Activated naive CD8-positive, alpha-beta T cell treated with anti-CD3 and anti-CD28 coated beads, Interleukin-2, amount 50 U/mL, for 16 hours (primary cell): Measurements from ENCODE around the gene CLK4.
A peak's percentile ranks its signal among the peaks of the same experiment; 100 is the strongest.

Experiments
- DNase-seq: peaks from one replicate; pipeline ENCODE4 v3.0.0-alpha.2; 2020; ENCODE audit warnings: low read depth, low spot score

The CLK4 gene

DNA sequence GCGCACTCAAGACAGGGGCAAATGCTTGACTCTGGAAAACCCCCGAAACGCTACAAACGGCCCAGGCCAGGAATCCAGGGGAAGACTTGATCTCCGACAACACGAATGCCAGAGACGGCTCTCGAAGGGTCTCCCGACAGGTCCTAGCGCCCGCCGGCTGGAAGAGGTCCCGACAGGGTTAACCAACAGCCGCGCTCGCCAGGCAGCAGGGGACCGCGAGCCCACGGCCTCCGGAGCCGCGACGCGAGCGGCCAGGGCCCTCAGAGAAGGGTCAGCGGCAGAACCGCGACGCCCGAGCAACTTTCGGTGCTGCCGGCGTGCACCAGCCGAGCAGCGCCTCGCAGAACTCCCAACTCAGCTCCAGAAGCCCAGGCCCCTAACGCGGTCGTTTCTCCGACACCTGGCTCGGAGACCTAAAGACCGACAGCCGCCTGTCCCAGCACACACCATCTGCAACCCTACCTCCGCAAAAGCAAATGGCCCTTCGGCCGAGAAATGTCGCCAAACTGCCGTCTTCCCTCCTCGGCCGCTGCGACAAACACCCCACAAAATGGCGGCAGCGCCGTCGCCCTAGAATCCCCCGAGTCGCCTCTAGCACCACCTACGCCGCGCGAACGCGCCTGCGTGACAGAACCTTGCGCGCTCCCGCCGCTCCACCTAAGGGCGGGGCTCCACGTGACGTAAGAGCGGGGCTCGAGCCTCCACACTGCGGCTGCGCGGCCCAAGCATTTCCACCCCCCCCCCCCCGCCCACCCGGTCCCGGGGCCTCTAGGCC lies at the start of gene CLK4:
CLK4 (minus strand) TSS at position 567 of the 775 bp plus-strand sequence. CDS start 3,634 bp downstream, outside the sequence.
- DNase-seq: peak; percentile 95

- DNase-seq: no peak
Observed at GRCh38 chr5:178675922-178676321, 49.1 kb upstream of the CLK4 start.

DNA sequence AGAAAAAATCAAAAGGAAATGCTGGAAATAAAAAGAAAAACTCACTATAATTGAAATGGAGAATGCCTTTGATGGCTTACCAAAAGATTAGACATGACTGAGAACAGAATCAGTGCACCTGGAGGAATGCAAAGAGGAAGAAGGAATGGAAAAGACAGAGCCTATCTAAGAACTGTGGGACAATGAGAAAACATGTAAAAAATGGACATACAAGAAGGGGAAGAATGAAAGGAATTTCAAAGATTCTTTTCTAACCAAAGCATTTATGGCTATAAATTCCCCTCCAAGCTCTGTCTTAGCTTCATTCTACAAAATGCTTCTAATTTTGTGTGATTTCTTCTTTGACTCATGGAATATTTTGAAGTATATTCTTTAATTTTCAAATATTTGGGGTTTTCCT lies 47.5 kb upstream of the CLK4 start:
- no peak for DNase-seq

- no peak for DNase-seq
Observed at GRCh38 chr5:178673801-178674295, 47.0 kb upstream of the CLK4 start.

DNA sequence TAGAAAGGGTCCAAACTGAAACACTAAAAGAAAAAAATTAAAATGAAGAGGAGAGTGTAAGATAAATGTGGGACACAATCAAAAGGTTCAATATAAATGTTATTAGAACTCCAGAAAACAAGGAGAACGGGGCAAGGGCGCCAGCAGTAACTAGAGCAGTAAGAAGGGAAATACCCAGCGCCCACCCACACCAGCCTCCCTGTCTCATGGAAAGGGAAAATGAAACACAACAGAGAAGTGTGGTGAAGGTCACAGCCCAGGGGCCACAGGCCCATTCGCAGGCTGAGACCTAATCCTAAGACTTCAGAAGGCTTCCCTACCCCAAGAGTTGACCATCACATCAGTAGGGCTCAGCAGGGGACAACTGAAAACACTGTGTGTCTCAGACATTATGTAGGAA lies 45.8 kb upstream of the CLK4 start:
- DNase-seq: no peak

DNA sequence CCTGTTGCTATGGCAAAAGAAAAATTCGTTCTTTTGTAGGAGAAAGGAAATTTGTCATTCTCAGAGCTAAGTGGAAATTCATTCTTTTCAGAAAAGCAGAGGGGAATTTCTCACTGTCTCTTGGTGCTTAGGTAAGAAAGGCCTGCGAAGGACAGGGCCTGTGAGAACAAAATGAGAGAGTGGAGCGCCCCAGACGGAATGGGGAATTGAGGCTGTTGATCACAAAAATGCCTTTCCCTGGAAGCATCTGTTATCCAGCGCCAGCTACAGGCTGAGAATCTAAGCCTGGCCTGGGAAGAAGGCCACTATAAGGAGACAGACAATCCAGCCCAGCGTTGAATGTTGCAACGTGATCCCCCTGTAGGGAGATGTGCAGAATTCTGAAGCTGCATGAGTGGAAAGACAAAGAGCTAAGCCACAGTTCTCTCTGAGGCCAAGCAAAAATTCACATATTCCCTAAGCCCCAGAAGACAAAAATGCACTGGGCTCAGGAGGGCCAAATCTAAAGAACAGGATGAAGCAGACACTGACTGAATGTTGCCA lies 44.8 kb upstream of the CLK4 start:
- DNase-seq: no peak

DNA sequence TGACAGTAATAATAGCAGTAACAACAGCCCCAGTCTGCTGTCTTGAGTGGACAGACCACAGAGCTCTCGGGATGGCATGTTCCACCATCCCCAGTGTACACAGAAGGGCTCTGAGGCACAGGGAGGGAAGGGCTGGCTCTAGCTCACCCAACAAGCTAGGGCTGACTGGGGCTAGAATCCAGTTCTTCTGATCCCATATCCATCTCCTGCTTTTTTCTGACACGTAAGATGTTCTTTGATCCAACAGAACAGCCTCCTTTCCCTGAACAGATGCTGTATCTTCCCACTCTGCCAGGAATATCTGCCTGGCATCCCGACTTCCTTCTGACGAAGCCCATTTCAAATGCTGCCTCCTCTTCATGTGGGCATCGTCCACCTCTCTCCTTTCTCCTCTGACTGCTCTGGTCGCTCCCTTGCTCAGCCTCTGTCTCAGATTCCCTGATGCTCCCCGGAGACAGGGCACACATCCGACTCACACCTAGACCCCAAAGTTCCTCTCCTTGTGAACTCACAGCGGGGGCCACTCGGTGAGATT lies 43.6 kb upstream of the CLK4 start:
- DNase-seq: no peak

DNA sequence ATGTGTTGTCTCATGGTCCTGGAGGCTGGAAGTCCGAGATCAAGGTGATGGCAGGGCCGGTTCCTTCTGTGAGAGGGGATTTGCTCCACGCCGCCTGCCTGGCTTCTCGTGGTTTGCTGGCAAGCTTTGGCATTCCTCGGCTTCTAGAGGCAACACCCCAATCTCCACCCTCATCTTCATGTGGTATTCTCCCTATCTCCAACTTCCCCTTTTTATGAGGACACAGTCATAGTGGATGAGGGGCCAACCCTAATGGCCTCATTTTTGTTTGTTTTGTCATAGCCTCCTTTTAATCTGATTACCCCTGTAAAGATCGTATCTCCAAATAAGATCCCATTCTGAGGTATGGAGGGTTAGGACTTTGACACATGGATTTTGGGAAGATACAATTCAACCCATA lies 41.7 kb upstream of the CLK4 start:
- DNase-seq: no peak

GRCh38 chr5:178667688-178668087 lies 40.8 kb upstream of the CLK4 start:
- DNase-seq: no peak

GRCh38 chr5:178667101-178667500 lies 40.3 kb upstream of the CLK4 start:
- DNase-seq: no peak

GRCh38 chr5:178664141-178664540 lies 37.3 kb upstream of the CLK4 start:
- DNase-seq: no peak

GRCh38 chr5:178662541-178662860 lies 35.7 kb upstream of the CLK4 start:
- no peak for DNase-seq

DNA sequence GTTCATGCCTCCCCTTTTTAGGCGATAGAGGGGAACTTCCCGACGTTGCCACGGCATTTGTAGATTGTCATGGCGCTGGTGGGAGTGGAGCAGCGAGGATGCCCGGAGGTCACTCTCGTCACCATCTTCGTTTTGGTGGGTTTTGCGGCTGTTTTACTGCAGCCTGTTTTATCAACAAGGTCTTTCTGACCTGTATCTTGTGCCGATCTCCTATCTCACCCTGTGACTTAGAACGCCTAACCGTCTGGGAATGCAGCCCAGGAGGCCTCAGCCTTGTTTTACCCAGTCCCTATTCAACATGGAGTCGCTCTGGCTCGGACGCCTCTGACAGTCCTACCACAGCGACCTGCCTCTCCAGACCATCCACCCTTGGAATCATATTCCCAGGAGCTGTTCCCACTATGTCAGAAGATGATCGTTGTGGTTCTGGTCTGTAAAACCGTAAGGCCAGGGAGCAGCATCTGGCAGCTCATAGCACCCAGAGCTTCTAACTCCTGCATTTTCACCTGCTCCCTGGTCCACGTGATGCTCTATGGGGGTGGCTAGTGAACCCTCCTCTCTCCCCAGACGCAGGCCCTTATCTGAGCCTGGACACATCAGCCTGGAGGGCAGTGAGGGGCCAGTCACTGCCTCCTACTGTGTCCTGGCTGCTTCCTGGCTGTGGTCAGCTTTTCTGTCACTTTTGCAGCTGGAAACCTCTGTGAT lies 35.1 kb upstream of the CLK4 start:
- no peak for DNase-seq

DNA sequence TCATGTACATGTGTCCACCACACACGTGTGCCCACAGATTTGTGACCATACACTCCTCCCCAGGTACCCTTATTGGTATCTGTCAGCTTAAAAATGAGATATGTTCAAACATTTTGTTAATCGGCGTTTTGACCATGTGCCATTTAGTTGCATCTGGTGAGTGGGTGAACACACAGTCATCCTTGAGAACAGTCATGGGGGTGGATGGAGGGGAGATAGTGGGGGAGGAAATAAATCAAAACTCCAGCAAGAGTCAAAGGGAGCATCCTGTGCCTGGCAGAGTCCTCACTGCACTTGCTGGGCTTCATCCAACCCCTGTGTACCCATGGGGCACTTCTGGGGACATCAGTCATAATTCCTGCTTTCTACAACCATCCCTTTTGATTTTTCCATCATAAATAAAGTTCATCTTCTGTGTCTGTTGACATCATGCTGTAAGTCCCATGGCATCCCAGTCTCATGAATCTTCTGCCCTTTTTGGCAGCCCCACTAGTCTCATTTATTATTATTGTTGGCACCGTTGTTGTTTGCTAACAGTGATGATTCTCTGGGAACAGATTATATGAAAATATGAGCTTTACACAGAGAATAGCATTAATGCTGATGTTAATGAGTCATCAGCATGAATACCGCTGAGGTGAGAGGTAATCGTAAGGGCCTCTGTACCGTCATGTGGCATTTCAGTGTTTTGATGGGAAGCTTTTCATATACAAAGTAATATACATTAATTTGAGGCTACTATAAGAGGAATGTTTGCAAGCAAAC lies 24.4 kb upstream of the CLK4 start:
- no peak for DNase-seq

GRCh38 chr5:178650214-178650613 lies 23.4 kb upstream of the CLK4 start:
- no peak for DNase-seq

DNA sequence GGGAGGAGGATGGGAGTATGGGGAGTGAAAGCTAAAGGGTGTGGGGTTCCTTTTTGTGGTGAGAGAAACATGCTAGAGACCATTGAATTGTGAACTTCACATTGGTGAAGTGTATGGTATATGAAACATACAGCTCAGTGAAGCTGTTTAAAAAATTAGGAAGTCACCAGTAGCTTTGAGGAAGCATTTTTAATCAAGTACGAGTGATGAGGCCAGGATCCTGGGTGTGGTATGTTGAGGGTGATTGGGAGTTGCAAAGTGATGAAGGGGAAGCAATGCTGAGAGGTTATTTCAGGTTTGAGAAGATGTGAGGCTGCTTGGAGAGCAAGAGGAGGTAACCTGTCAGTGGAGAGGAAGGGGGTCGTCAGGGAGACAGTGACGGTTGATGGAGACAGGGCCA lies 22.7 kb upstream of the CLK4 start:
- no peak for DNase-seq

DNA sequence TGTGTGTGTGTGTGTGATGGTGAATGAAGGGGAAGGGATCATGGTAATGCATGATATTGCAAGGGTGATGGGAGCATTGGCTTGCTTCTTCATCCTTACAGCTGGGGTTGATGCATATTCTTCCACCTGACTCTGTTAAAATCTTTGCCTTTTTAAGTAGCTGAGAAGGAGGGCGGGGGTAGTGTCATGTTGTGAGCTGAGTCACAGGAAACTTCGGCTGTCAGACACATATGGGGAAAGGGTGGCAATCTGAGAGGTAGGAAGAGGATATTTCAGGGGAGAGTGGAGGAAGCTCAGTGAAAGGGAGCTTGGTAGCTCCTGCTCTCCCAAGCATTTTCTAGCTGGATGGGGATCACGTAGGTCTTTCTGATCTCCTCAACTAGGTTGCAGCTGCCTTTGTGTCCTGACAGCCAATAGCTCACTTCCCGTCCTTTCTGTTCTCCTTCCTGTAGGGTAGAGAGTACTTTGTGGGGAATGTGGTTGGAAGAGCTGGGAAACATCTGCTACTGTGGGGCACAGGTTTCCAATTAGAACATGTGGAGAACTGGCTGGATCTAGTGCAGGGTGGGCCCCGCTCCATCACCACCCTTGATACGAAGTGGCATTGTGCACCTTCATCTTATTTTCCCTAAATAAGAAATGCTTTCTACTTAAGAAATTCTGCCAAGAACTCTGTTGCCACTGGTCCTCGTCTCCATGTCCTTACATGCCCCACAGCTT lies 18.1 kb upstream of the CLK4 start:
- no peak for DNase-seq

- DNase-seq: no peak
Observed at GRCh38 chr5:178642351-178642909, 15.6 kb upstream of the CLK4 start.

- no peak for DNase-seq
Observed at GRCh38 chr5:178641711-178642110, 14.9 kb upstream of the CLK4 start.

DNA sequence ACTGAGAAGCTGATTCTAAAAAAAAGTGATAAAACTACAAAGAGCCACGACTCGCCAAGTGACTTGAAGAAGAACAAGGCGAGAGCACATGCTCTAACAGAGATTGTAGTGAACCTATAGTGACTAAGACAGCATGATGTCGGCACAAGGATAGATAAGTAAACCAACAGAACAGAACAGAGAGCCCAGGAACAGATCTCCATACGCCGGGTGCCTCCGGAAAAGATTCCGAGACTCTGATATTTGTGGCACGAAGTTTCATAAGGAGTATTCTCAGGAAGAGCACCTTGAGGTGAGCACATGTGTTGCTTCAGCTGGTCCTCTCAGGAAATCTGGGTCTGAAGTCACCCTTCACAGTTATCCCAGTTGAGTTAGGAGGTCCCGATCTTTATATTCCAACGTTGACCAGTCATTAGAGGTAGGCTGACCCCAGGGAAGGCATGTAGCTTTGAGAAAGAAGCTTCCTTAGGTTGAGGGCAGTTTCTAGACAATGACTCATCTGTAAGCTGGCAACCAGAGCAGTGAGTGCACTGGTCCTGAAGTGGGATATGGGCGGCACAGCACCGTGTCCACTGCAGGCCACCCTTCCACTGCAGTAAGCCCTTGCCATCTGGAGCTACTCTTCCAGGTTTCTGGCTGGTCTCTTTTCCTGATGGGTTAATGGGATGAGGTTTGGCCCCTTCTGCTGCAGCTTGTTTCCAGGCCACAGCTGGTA lies 13.6 kb upstream of the CLK4 start:
- DNase-seq: no peak
